Transverse colon (tissue), 4 donors: ENCODE measurements around the gene ZNF827. TPM values are rescaled to one million over a fixed set of nuclear protein-coding genes. Genes with fewer than 3 reads are reported as not detected.

Experiments
- DNase-seq: peaks from one replicate; pipeline ENCODE4 v3.0.0-alpha.2; 2019
- H3K27ac ChIP-seq, 4 donors: fragments of 200-600 bp; sonication (generic); 2 replicates each; pipeline ENCODE4 v1.5.1; 2016 to 2018; ENCODE audit warnings: inconsistent platforms in 4 of 4
- H3K27me3 ChIP-seq: fragments of 200-600 bp; sonication (generic); 2 replicates; pipeline ENCODE4 v1.5.1; 2017; ENCODE audit warnings: inconsistent platforms
- H3K36me3 ChIP-seq, 4 donors: fragments of 200-600 bp; sonication (generic); 2 replicates each; pipeline ENCODE4 v1.5.1; 2017 to 2019; ENCODE audit warnings: inconsistent platforms in 4 of 4
- H3K4me1 ChIP-seq, 4 donors: fragments of 200-600 bp; sonication (generic); 2 replicates each; pipeline ENCODE4 v1.5.1; 2017 to 2020; ENCODE audit warnings: inconsistent platforms in 4 of 4
- H3K4me3 ChIP-seq, 4 donors: fragments of 200-600 bp; sonication (generic); 1 replicate in 1 of 4; 2 replicates in 3 of 4; pipeline versions ENCODE4 v1.5.1 to v1.6.1; 2017 to 2019; ENCODE audit warnings: inconsistent platforms in 4 of 4
- H3K9me3 ChIP-seq, 2 donors: fragments of 200-600 bp; sonication (generic); 2 replicates each; pipeline ENCODE4 v1.5.1; 2017 to 2019; ENCODE audit warnings: inconsistent platforms in 2 of 2
- CTCF ChIP-seq, 5 experiments: fragments of 200-600 bp in 3 of 5; fragments of 450-650 bp in 2 of 5; sonication (generic) in 3 of 5; IDR thresholded peaks; 1 replicate in 2 of 5; 2 replicates in 3 of 5; pipeline ENCODE4 v1.5.1; 2016 to 2017; ENCODE audit warnings: antibody characterized with exemption in 5 of 5, inconsistent platforms in 3 of 5, mild to moderate bottlenecking in 2 of 5, moderate library complexity in 1 of 5
- EP300 ChIP-seq: sonication (generic); formaldehyde crosslinking; IDR thresholded peaks from one replicate; pipeline ENCODE4 v1.6.1; 2017; ENCODE audit warnings: antibody characterized with exemption, low read depth
- POLR2A ChIP-seq: fragments of 450-650 bp; IDR thresholded peaks from one replicate; pipeline ENCODE4 v1.6.1; 2016; ENCODE audit warnings: antibody characterized with exemption, mild to moderate bottlenecking, moderate library complexity
- POLR2AphosphoS5 ChIP-seq, 3 donors: sonication (generic); formaldehyde crosslinking; IDR thresholded peaks; one replicate each; pipeline ENCODE4 v1.6.1; 2016; ENCODE audit warnings: antibody characterized with exemption in 3 of 3
- WGBS, 2 donors: methylation state at CpG; one replicate each; pipeline ENCODE4 v1.1.5; 2018; ENCODE audit warnings: low coverage in 1 of 2; 5-methylcytosine and 5-hydroxymethylcytosine counted together
- in situ Hi-C, 4 donors: fragments of 200-750 bp; cut with MboI; loops; one replicate each; pipeline versions ENCODE4 v1.15.0 to v1.15.1; 2017; ENCODE audit warnings: low sequenced_read_pairs in 3 of 4, low pct_ligation_motif_present in 1 of 4, low pct_unique_long_range_greater_than_20kb in 1 of 4
- intact Hi-C: fragments of 100-400 bp; cut with DNase I; formaldehyde crosslinking; loops from one replicate; pipeline ENCODE4 v1.15.1; 2023; ENCODE audit warnings: low total_unique reads
- total RNA-seq, 4 donors: library from RNA; depleted of rRNA; stranded (reverse); fragments of >200 nt; gene quantifications; one replicate each; pipeline ENCODE4 v1.1.0, GENCODE V29; 2016

The ZNF827 gene
- total RNA-seq, 4 donors from 2014 or later = 22.5 to 61.3 (median 29.2) TPM

GRCh38 chr4:145929415-145930178 is 9.0 kb downstream of the ZNF827 start:
- intact Hi-C loops = loop anchor here (10.0 kb wide), 1 partner anchor 195 kb away; no protein-coding TSS in a partner anchor

GRCh38 chr4:145928748-145929147 is 9.9 kb downstream of the ZNF827 start:
- in situ Hi-C loops (no loop called here), intact Hi-C loops (no loop called here)
- H3K27ac ChIP-seq = no peak overlapping the region
- H3K9me3 ChIP-seq = no peaks in the 10 kb centered on the region
- H3K27me3 ChIP-seq = no peaks in the 10 kb centered on the region
- no peak overlapping the region for H3K4me3 ChIP-seq
- no peaks in the 10 kb centered on the region for H3K36me3 ChIP-seq
- no peaks in the 10 kb centered on the region for H3K4me1 ChIP-seq
- 87 to 92% methylated on average over 5 to 8 of the region's 8 CpGs for WGBS, 2 donors
- DNase-seq = no peak
- no peak for TF ChIP-seq POLR2A

More at GRCh38 chr4:145929415-145930178, 9.0 kb downstream of the ZNF827 start:
- in situ Hi-C loops = no loop called here
- H3K27me3 ChIP-seq = no peaks in the 10 kb centered on the region
- H3K9me3 ChIP-seq = no peaks in the 10 kb centered on the region
- TF ChIP-seq EP300 (no peak), POLR2AphosphoS5 (IDR thresholded peaks at IDR 0.05) (no peak), CTCF (IDR thresholded peaks at IDR 0.05) (no peak), POLR2A (no peak)
- H3K4me3 ChIP-seq = no peak overlapping the region
- 54 to 67% methylated on average over 2 of the region's 2 CpGs for WGBS, 2 donors
- H3K36me3 ChIP-seq = no peaks in the 10 kb centered on the region
- peaks cover 0 to 8% (median 3%) of the 10 kb centered on the region in 4 donors for H3K4me1 ChIP-seq
- no peak overlapping the region for H3K27ac ChIP-seq
- no peak for DNase-seq

- H3K36me3 ChIP-seq = no peaks in the 10 kb centered on the region
- in situ Hi-C loops = no loop called here
- H3K27me3 ChIP-seq = no peaks in the 10 kb centered on the region
- H3K4me1 ChIP-seq = no peaks in the 10 kb centered on the region
- 89 to 90% methylated on average over 3 to 7 of the region's 7 CpGs for WGBS, 2 donors
- no peak for TF ChIP-seq EP300
- no peak for TF ChIP-seq CTCF (IDR thresholded peaks at IDR 0.05)
- no peak for TF ChIP-seq POLR2A
- TF ChIP-seq POLR2AphosphoS5 (IDR thresholded peaks at IDR 0.05) = no peak
- DNase-seq = no peak
- no peak overlapping the region for H3K4me3 ChIP-seq
- no peaks in the 10 kb centered on the region for H3K9me3 ChIP-seq
- intact Hi-C loops = no loop called here
- H3K27ac ChIP-seq = no peak overlapping the region
Measured at GRCh38 chr4:145927030-145927429, 11.6 kb downstream of the ZNF827 start.

- TF ChIP-seq POLR2A (no peak), CTCF (IDR thresholded peaks at IDR 0.05) (no peak), EP300 (no peak), POLR2AphosphoS5 (IDR thresholded peaks at IDR 0.05) (no peak)
- 79 to 86% methylated on average over 1 of the region's 1 CpG for WGBS, 2 donors
- no peak for DNase-seq
- in situ Hi-C loops (no loop called here), intact Hi-C loops (no loop called here)
- Histone ChIP-seq H3K4me1 (peaks cover 0 to 8% (median 0%) of the 10 kb centered on the region in 4 donors), H3K4me3 (no peak overlapping the region), H3K27me3 (no peaks in the 10 kb centered on the region), H3K27ac (no peak overlapping the region), H3K9me3 (no peaks in the 10 kb centered on the region), H3K36me3 (no peaks in the 10 kb centered on the region)
Measured at GRCh38 chr4:145921231-145921630, 17.4 kb downstream of the ZNF827 start.
